Coronary artery (tissue), 2 donors: ENCODE results near the gene CHST6.
"Not testable (repeated sequence)": the region's sequence is repeated elsewhere in the genome, so short reads cannot be mapped to it uniquely, and the experiment has no call there.

ENCODE experiments used
- DNase-seq: peaks from one replicate; pipeline ENCODE4 v3.0.0-alpha.2; 2017; ENCODE audit warnings: low spot score
- H3K27ac ChIP-seq, 2 donors: fragments of 200-600 bp; sonication (generic); one replicate each; pipeline ENCODE4 v1.5.1; 2016 to 2019
- H3K4me3 ChIP-seq: fragments of 200-600 bp; sonication (generic); 2 replicates; pipeline ENCODE4 v1.5.1; 2016; ENCODE audit warnings: mild to moderate bottlenecking, moderate library complexity
- TF ChIP-seq, protein P1 (sequence below): fragments of 200-600 bp; sonication (generic); IDR thresholded peaks from one replicate; pipeline ENCODE4 v1.5.1; 2019; ENCODE audit warnings: antibody characterized with exemption

Gene CHST6

DNA sequence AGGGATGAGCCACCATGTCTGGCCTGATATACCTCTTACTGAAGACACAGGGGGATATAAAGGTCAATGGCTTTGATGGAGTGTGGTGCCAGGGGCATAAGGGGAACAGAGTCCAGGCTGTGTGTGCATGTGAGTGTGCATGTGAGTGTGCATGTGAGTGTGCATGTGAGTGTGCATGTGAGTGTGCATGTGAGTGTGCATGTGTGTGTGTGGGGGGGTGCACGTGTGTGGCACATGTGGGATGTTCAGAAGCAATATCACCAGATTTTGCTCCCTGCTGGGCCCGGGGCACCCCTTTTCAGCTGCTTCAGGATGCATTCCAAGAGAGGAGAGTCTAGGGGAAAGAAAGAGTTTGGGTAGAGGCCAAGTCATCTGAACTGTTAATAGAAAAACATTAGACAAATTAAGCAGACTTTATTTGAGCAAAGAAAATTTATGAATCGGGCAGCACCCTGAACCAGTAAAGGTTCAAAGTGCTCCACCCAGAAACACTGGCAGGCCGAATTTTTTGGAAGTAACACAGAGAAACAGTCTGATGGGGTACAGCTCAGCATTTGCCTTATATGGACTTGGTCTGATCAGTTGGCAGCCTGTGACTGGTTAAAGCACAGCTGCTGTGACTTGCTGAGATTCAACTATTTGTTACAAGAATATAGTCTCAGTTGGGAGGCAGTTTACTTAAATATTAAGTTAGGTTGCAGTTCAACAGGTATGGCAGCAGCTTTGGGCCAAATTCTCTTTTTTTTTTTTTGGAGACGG is 31.0 kb upstream of the CHST6 start:
- Histone ChIP-seq H3K4me3 (no peak overlapping the region), H3K27ac (no peak overlapping the region)
- TF ChIP-seq, protein P1, sequence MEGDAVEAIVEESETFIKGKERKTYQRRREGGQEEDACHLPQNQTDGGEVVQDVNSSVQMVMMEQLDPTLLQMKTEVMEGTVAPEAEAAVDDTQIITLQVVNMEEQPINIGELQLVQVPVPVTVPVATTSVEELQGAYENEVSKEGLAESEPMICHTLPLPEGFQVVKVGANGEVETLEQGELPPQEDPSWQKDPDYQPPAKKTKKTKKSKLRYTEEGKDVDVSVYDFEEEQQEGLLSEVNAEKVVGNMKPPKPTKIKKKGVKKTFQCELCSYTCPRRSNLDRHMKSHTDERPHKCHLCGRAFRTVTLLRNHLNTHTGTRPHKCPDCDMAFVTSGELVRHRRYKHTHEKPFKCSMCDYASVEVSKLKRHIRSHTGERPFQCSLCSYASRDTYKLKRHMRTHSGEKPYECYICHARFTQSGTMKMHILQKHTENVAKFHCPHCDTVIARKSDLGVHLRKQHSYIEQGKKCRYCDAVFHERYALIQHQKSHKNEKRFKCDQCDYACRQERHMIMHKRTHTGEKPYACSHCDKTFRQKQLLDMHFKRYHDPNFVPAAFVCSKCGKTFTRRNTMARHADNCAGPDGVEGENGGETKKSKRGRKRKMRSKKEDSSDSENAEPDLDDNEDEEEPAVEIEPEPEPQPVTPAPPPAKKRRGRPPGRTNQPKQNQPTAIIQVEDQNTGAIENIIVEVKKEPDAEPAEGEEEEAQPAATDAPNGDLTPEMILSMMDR = no peak
- no peak for DNase-seq

DNA sequence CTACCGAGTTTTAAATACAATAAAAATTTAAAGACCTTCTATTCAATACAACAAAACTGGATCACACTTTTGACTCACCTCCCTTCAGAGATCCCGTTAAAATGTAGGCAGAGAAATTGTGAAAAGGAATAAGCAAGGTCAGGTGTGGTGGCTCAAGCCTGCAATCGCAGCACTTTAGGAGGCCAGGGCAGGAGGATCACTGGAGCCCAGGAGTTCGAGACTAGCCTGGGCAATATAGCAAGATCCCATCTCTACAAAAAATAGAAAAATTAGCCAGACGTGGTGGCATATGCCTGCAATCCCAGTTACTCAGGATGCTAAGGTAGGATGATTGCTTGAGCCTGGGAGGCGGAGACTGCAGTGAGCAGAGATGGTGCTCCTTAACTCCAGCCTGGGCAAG is 23.9 kb upstream of the CHST6 start:
- TF ChIP-seq, protein P1 = no peak
- no peak for DNase-seq
- Histone ChIP-seq H3K27ac (no peak overlapping the region), H3K4me3 (no peak overlapping the region)

DNA sequence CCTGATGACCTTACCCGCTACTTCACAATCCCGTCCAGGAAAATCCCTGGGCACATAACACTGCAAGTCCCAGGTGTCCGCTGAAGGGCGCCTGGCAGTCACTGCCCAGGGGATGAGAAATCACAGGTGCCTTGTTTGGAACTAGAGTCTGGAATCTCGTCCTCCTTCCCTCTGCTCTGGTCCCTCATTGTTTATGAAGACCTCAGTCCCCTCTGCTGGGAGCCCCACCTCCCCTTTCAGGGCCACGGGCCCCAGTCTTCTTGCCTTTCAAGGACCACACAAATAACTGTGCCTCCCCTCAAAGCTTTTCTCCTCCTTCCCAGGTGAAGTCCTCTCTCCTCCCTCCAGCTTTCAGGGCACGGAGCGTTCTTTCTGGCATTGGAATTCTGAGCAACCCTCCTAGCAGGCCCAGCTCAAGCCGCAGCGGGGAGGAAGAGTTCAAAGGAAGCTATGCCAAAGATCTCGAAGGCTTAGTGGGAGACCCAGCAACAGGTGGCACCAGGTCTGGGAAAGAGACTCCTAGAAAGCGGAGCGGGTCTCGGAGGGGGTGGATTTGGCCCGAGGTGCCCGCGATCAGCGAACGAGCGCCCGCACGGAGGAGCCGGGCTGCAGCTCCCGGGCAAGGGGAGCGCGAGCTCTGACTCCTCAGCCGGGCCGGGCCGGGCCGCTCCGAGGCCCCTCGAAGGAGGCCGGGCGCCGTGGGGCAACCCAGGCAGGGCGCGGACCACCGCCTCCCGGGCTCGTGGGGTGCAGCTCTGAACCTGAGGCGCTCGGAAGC is 21.1 kb upstream of the CHST6 start:
- not testable (repeated sequence) for DNase-seq
- Histone ChIP-seq H3K27ac (peak overlapping the region; percentile 91 to 98), H3K4me3 (peak overlapping the region; percentile 78)

DNA sequence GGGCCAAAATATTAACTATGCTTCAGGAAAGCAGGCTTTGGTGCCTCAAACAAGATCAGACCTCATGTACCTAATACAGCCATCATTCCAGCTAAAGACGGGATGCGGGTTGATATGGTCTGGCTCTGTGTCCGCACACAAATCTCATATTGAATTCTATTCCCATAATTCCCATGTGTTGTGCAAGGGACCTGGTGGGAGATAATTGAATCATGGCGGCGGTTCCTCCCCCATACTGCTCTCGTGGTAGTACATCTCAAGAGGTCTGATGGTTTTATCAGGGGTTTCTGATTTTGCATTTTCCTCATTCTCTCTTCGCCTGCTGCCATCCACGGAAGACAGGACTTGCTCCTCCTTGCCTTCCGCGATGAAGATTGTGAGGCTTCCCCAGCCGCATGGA is 19.1 kb upstream of the CHST6 start:
- no peak for DNase-seq
- H3K4me3 ChIP-seq = no peak overlapping the region
- H3K27ac ChIP-seq = no peak overlapping the region
- TF ChIP-seq, protein P1 = no peak

DNA sequence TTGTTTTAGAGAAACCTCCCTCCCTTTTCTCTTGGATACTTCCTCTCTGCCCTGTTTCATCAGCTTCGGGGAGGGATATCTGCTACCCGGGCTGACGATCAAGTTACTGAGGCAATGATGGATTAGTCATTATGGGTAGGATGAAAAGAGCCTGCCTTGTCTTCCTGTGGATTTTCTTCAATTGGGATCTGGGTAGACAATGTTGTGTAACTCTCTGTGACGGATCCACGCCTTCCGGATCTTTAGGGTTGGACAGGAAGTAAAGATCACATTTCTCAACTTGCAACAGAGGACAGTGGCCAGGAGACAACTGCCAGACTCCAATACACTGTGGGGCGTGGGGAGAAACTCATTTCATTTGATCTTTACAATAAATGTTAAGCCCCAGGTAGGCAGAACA is 11.3 kb upstream of the CHST6 start:
- Histone ChIP-seq H3K4me3 (no peak overlapping the region), H3K27ac (peak overlapping the region in 1 of 2 donors; percentile 37)
- DNase-seq = peak; percentile 79
- TF ChIP-seq, protein P1 = no peak

DNA sequence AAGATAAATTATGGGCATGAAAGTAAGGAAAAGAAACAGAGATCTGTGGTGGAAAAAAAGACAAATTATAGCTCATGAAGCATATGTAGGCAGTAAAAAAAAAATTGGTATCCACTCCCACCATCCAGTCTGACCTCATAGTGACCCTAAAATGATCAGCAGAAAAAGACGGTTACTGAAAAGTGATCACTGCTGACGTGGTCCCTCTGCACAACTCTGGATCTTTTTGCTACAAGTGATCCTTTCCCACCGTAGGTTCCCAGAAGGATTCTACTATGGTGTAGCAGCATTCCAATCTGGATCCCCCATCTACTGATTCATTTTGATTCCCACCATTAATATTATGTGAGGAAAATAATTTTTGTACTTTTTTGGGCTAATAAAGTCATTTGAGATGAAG is 10.9 kb upstream of the CHST6 start:
- Histone ChIP-seq H3K27ac (peak overlapping the region in 1 of 2 donors; percentile 29), H3K4me3 (no peak overlapping the region)
- DNase-seq = no peak
- TF ChIP-seq, protein P1 = no peak

DNA sequence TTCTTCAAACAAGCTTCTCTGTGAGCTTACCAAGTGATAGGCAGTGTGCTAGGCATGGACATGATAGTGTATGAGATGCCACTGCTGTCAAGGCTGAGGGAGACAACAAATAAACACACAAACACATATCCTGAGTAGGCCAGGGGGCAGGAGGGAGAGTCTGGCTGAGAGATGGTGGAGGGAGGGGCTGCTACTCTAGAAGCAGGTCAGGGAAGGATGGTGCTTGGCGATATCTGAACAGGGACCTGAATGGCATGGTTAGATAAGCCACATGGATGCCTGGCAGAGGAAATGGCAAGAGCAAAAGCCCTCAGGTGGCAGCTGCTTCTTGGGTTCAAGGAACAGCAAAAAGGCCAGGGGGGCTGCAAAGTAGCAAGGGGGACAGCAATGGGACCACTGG is 8.6 kb upstream of the CHST6 start:
- Histone ChIP-seq H3K27ac (no peak overlapping the region), H3K4me3 (no peak overlapping the region)
- TF ChIP-seq, protein P1 = no peak
- no peak for DNase-seq
